NCI-H748 treated with DMSO at 0.1 percent for 48 hours (cell line): ENCODE results near the gene LTBP2.

ENCODE experiments used
- DNase-seq: peaks from one replicate; lab custom pipeline; 2025; lab: John Stamatoyannopoulos, UW

The LTBP2 gene

DNA sequence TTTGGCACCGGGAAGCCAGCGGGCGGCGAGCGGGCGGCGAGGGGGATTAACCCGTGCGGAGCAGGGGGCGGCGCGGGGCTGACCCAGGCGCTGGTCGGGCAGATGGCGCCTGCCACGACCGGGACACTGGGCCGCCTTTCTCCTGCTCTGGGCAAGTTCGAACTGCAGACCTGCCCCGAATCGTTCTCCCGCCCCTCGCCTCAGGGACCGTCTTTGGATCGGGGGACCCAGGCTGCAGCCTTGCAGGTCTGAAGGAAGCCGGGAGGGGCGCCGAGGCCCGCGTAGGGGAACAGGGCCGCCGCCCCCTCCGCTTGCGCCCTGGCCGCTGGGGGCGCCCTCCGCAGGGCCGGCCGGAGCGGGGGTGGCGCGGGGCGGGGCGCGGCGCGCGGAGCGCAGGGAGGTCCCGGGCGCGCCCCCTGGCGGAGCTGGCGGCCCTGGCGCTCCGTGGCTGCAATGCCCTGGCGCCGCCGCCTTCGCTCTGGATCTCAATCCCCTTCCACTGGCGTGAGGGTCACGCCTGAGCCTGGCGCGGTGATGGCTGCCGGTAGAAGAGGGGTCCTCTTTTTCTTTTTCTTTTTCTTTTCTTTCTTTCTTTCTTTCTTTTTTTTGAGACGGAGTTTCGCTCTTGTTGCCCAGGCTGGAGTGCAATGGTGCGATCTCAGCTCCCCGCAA lies 449 bp upstream of the LTBP2 start:
- DNase-seq = peak; percentile 55

DNA sequence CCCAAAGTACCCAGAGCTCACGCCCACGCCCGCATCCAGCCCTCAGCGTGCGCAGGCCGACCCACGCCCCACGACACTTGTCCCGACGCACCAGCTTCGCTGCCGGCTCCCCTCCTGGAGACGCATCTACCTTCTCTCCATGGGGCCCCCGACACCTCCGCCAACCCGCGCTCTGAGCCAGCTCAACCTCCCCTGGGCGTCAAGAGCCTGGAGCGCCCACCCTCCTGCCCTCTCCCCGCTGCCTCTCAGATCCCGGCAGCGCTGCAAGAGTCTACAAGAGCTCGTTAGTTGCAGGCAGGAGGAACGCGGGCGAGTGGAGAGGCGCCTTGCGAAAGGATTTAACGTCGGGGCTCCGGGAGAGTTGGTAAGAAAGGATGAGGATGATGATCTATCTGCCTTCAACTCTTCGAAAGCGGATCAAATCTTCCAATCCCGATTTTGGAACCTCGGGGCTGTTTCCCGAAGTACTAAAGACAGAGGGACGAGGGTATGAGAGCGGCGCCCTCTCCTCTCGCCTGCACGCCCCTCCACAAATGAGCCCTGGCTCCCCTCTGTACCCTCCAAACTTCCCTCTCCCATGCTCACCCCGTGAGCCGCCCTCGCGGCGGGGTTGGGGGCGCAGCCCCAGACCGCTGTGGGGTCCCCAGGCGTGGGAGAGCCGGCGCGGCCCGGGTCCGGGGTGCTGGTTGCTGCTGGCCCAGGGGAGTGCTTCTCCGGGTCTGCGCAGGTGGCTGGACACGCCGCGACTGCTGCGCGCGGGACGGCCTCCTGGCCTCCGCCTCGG lies 979 bp downstream of the LTBP2 start:
- no peak for DNase-seq

DNA sequence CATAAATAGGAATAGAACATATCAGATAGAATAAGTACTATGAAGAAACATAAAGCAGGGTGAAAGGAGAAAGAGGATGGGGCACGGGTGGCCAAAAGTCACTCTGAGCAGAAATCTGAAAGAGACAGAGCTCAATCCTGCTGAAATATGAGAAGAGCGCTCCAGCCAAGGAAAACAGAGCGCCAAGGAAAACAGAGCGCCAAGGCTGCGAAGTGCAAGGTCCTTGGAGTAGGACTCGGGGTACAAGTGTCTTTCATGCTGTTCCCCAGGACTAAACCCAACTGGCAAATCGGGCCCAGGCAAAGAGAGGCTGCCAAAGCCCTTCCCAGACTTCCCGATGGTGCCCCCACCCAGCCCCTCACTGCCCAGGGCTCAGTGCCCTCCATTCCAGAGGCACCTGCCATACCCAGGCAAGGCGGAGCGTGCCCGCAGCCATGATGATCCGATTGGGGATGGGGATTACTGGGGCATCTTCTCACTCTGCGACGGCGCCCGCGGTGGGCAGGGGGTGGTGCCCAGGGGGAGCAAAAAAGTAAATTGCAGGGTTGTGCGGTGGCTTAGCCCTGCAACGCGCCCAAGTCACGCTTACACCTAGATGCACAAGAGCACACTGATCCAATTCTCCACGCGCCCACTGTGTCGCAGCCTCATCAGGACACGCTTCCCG lies 1.7 kb downstream of the LTBP2 start:
- DNase-seq = no peak

DNA sequence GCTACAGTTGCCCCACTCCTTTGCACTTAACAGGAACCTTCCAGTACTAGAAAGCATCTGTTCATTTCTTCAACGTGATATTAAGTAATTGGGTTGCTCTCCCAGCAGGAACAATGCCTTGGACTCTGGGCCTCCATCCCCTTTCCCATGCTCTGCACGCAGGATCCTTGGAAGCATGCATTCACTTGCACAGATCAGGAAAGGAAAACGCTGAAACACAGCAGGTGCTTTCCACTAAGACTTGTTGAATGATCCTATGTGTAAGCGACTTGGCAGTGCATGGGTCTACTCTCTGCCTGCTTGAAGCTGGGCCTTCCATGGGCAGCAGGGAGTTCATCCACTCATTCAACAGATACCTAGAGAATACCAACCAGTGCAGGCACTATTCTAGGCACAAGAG lies 2.3 kb downstream of the LTBP2 start:
- no peak for DNase-seq

DNA sequence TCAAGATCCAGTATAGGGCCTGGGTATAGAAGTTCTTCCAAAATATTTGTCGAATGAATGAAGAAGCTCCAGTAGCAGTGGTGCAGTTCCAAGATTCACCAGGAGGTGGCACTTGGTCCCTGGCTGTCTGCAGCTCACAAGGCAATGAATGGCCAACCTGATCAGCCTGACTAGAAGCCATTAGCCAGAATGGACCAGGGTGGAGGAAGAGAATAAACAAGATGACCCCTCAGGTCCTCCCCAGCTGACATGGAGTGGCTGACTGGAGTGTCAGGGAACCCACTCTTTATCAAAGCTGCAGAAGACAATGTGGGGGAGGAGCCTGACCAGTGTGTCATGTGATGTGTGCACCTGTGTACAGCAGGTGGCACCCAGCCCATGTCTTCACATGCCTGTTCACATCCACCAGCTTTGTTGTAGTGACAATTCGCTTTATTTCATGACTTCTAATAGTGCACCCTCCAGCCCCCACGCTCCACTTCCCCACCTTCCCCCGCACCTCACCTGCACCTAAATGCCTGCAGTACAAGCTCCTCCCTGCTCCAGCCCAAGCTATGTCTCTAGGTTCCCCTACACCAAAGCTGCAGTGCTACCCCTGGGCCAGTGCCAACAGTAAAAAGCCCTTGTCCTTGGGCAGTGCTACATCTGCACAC lies 3.0 kb downstream of the LTBP2 start:
- peak; percentile 78 for DNase-seq

DNA sequence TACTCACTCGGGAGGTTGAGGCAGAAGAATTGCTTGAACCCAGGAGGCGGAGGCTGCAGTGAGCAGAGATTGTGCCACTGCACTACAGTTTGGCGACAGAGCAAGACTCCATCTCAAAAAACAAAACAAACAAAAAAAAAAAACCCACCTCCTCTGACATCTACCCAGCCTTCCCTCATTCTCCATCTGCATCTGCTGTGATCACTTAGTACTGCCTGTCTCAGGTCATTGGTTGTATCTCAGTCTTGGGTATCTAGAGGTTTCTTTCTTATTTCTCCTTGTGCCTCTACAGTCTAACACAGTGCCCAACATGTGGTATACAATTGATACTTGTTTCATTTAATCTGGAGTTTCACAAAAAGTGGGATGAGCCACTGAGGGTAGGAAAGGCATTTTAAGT lies 5.3 kb downstream of the LTBP2 start:
- no peak for DNase-seq

DNA sequence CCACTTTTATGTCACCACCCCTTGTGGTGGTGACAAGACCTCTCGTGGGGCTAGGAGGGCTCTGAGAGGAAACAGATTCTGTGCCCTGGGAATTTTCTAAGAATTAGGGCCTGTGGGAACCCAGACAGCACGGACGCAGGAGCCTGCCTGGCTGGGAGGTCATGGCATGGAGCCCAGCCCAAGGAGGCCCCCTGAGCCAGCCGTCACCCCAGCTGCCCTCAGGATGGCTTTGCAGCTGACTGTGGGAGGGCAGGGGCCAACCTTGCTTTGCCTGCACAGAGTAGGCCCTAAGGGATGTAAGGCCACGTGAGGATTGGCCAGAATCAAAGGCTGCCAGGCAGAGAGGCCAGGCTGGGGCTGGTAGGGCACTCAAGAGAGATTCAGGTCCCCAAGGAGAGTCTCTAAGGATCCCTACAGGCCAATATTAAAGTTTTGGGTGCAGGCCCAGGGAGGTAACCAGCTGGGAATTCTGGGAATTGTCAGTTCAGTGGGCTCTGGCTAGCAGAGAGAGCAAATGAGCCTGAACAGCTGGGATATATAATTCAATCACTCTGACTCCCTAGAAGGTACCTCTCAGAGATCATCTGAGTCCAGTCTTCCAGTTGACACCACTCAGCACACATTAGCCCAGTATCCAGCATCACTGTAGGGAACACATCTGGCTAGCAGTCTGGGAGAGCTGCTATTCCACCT lies 6.4 kb downstream of the LTBP2 start:
- DNase-seq = no peak

DNA sequence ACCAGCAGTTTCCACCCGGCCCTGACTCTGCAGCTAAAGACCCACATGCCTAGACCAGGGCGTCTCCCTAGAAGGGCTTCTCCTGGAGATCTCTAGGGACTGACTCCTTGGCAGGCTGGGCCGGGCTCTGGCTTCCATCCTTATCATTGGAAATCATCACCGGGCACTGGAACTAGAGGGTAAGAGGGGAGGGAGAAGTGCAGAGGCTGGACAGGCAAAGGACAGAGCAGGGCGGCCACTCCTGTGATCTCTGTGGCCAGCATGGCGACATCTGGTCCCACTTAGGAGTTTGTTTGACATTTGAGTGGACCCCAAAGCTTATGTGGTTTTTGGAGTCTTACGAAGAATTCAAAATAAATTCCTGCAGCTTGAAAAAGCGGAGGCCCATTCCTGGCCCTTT lies 7.1 kb downstream of the LTBP2 start:
- DNase-seq = no peak

DNA sequence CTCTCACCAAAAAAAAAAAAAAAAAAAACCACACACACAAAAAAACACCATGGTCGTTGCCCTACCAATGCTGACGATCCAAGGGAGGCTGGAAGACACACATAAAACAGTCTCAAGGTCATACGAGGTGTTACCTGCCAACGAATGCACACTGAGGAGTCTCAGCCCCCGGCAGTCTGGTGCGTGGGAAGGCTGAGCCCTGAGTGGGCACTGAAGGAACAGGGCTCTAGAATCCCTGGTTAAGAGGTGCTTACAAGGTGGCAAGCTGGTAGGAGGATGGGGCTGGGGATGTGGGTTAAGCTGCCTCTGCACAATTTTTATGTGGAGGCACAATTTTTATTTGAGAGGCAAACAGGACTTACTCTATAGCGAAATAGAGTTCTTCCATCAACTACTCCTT lies 7.9 kb downstream of the LTBP2 start:
- no peak for DNase-seq

DNA sequence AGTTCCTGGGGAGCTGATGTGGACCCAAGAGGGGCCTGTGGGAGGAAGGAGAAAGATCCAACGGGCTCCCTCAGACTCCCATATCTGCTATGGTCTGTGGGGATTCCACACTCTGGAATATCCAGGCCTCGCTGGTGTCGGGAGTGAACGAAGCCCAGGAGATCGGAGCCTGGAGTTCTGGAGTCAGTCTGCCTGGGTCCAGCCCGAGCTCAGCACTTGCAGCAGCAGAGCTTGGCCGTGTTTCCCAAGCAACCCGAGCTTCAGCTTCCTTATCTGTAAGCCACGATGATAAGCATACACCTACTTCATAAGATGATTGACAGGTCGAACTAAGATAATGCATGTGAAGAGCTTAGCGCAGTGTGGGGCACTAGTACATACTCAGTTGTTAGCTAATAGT lies 10.1 kb downstream of the LTBP2 start:
- DNase-seq = no peak

DNA sequence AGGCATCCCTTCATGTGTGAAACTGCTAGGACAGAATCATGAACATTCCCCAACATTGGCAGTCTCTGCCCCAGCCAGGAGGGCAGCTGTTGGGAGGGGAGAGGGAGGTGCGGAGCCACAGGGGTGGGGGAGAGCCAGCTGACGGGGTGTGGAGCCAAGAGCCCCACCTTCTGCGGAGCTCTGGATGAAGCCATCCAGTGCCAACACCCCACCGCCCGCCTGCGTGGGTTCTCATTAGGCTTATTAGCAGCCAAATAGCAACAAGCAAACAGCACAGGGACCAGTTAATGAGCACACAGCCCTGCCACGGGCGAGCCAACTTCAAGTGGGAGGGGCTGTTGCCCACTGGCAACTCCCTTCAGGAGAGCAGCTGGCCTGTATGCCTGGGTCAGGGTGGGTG lies 12.1 kb downstream of the LTBP2 start:
- no peak for DNase-seq

DNA sequence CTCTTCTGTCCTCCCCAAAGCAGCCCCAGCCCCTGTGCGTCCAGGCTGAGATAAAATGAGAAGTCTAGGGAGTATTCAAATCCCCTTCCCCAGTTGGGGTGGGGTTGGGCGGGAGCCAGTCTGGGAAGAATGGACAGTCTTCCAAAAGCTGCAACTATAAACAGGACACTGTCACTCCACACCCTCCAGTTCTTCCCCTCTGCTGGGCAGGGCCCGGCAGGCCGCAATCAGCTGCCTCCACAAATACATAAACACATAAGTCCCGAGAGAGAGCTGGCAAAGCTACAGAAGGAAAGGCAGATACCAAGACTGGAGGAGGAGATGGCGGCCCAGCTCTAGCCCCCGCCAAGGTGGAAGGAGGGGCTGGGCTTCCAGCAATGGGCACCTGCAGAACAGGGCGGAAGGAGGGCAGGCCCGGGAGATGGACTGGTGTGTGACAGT lies 12.7 kb downstream of the LTBP2 start:
- no peak for DNase-seq

DNA sequence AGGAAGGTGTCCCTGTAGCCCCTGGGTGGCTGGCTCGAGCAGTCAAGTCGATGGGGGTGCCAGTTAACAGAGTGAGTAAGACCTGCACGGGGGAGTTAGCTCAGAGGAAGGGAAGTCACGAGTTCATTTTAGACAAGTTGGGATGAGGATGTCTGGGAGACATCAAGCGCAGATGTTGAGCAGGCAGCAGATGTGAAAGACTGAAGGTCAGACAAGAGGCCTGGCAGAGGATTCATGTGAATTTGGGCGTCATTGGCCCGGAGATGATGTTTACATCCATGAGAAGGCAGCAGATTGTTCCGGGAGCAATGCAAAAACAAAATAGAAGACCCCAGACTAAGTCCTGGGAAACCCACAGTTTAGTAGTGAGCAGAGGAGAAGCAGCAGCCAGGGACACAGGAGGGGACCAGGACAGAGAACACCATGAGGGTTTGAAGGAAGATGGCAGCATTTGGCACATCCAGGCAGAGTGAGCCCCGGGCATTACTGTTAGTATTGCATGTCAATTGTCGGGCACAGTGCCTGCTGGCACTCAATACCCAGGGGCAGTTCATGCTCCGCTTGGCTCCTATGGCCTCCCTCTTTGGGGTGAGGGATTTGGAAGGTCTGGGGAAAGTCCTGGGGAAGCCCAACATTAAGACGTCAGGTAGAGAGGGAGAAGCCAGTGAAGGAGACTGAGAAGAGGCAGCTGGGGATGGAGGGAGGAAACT lies 15.1 kb downstream of the LTBP2 start:
- no peak for DNase-seq

DNA sequence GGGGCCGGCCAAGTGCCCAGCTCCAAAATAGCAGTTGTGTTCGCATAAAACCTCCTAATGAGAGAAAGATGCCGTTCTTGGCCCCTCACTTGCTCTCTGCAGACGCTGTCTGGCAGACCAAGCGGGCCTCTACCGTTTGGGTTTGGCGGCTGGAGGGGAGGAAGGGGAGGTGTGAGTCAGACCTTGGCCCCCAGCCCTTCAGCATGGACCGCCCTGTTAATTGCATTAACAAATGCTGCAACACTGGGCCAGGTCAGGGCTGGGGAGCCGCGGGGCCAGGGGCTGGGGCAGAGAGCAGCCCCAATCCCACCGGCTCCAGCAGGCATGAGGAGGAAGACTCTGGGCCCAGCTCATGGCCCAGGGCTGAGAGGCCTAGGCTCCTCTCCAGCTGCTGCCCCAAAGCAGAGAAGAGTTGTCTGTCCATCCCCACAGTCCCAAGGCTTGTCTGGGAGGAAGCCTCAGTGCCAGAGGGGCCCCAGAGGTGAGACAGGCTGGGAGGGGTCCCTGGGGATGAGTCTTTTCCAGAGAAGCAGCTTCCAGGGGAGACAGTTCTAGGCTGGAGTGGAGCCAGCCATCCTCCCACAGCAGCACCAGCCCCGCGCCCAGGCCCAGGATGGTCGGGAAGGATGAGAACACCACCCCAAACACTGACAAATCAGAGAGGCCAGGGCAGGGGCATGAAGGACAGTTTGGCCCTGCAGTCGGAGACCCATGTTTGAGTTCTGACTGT lies 16.9 kb downstream of the LTBP2 start:
- no peak for DNase-seq

DNA sequence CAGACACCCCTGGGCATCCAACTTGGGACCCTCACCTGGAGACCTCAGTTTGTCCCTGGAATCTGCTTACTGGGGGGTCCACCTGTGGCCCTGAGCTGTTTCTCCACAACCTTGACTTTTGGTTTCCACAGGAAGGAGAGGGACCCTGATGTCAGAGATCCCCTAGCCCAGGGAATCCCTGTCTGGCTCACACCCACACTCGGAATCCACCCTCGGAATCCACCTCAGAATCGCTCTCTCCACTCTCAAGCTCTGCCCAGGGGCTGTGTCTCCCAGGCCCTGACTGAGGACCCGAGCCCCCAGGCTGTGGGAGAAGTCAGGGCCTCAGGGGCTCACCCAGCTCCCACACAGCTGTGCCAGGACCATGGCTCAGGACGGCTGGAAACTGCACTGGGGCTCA lies 17.4 kb downstream of the LTBP2 start:
- no peak for DNase-seq

DNA sequence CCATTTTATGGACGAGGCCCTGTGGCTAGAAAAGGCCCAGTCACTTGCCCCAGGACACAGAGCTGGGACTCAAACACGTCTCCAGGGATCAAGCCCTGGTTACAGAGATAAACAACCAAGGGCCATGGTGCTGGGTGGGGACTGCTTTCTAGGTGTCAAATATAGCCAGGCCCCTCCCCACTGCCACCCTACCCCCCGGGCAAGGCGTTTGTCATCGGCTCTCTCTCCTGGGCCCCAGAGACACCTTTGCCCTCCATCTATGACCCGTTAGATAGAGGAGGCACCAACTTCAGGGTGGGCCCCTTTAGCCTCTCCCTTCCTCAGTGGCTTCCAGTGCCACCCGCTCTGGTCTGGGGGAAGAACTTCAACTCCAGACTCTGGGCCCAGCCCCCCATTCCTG lies 18.0 kb downstream of the LTBP2 start:
- DNase-seq = no peak

DNA sequence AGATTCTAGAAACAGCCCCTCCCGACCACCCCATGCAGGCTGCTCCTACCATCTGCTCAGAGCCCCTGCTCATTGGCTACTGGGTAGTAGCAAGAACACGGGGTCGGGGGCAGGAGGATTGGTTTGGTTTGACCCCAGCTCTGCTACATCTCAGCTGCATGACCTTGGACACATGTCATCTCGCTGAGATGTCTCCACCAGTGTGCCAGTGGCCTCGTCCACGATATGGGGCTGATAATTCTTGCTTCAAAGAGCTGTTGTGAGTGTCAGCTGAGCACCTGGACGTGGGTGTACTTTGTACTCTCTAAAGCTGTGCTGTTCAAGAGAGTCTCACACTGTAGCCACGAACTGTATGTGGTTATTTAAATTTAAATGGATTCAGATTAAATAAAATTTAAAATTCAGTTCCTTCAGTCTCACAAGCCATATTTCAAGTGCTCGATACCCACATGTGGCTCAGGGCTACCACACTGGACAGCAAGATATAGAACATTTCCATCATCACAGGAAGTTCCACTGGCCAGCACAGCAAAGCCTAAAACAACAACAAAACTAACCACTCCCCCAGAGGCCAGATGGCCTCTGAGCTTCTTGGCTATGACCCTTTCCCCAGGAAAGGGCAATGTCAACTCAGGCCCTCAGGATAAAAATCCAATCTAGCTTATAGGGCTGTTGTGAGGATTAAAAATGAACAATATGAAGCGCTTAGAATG lies 18.6 kb downstream of the LTBP2 start:
- DNase-seq = no peak

DNA sequence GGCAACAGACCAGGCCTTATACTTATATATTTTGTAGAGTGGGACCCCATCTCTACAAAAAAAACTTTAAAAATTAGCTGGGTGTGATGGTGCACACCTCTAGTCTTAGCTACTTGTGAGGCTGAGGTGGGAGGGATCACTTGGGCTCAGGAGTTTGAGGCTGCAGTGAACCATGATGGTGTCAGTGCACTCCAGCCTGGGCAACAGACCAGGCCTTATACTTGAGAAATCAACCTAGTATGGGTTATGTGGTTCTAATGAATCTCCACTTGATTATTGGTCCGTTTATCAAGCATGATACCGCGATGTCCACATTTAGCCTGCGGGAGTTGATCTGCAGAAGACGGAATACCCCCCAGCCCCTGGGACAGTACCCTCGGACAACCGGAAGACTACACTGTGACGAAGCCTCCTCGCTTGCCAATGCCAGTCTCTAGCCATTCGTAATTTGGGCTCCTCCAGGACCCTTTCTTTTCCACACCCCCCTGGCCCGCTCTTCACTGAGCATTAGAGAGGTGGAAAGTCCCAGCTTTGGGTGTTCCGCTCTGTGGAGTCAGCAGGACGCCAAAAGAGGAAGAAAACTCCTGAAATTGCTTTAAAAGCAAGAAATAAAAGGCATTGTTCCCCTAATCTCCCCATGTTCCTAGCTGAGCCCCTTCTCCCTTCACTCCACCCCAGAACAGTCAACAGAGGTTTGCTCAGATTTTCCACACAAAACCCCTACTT lies 19.4 kb downstream of the LTBP2 start:
- DNase-seq = no peak

DNA sequence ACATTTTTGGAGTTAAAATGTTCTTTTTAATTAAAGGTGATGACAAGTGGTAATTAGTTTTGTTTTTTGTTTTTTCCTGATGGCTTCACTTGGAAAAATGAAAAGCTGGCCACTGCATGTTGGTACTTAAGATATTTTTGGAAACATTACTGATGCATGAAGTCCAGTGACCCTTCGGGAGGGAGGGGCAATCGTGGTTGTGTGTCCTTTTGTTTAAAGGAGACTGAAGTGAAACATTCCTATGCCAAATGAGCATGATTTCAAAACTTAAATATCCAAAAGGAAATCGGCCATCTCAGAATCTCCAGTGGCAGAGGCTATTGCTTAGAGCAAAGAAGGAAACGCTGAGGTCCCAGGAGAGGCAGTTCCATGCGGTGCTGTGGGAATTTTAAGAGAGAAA lies 20.1 kb downstream of the LTBP2 start:
- DNase-seq = no peak
